HEK293 (cell line): ENCODE measurements around the gene ZNF367.

Experiments used
- ATF2 ChIP-seq: fragments of 450-650 bp; formaldehyde crosslinking; IDR thresholded peaks from 2 replicates; pipeline ENCODE4 v1.5.1; 2016; ENCODE audit warnings: missing biosample characterization, missing genetic modification characterization, low read depth
- BCL6B ChIP-seq: fragments of 450-650 bp; formaldehyde crosslinking; IDR thresholded peaks from 2 replicates; pipeline ENCODE4 v1.5.1; 2017; ENCODE audit warnings: missing biosample characterization, missing genetic modification characterization
- KLF1 ChIP-seq: fragments of 450-650 bp; formaldehyde crosslinking; IDR thresholded peaks from 2 replicates; pipeline ENCODE4 v1.5.1; 2016; ENCODE audit warnings: missing biosample characterization, missing genetic modification characterization
- OSR2 ChIP-seq: fragments of 450-650 bp; formaldehyde crosslinking; IDR thresholded peaks from 2 replicates; pipeline ENCODE4 v1.5.1; 2016; ENCODE audit warnings: missing biosample characterization, missing genetic modification characterization
- PRDM2 ChIP-seq: fragments of 450-650 bp; formaldehyde crosslinking; IDR thresholded peaks from 2 replicates; pipeline ENCODE4 v1.5.1; 2016; ENCODE audit warnings: missing biosample characterization, missing genetic modification characterization, borderline replicate concordance
- PRDM4 ChIP-seq: fragments of 450-650 bp; formaldehyde crosslinking; IDR thresholded peaks from 2 replicates; pipeline ENCODE4 v1.5.1; 2017; ENCODE audit warnings: missing biosample characterization, missing genetic modification characterization
- SCRT2 ChIP-seq: fragments of 450-650 bp; formaldehyde crosslinking; IDR thresholded peaks from 2 replicates; pipeline ENCODE4 v1.5.1; 2016; ENCODE audit warnings: missing biosample characterization, missing genetic modification characterization
- ZBTB11 ChIP-seq: fragments of 450-650 bp; formaldehyde crosslinking; conservative IDR thresholded peaks from 2 replicates; pipeline ENCODE4 v1.5.1; 2016; ENCODE audit warnings: low read depth, missing biosample characterization, missing genetic modification characterization
- ZBTB6 ChIP-seq: fragments of 450-650 bp; formaldehyde crosslinking; IDR thresholded peaks from 2 replicates; pipeline ENCODE4 v1.5.1; 2017; ENCODE audit warnings: missing biosample characterization, missing genetic modification characterization
- ZFP41 ChIP-seq: fragments of 450-650 bp; formaldehyde crosslinking; IDR thresholded peaks from 2 replicates; pipeline ENCODE4 v1.5.1; 2016; ENCODE audit warnings: missing biosample characterization, missing genetic modification characterization, borderline replicate concordance
- ZNF140 ChIP-seq: fragments of 450-650 bp; formaldehyde crosslinking; IDR thresholded peaks from 2 replicates; pipeline ENCODE4 v1.5.1; 2016; ENCODE audit warnings: missing biosample characterization, missing genetic modification characterization
- ZNF169 ChIP-seq: fragments of 450-650 bp; formaldehyde crosslinking; IDR thresholded peaks from 2 replicates; pipeline ENCODE4 v1.5.1; 2016; ENCODE audit warnings: missing biosample characterization, missing genetic modification characterization
- ZNF174 ChIP-seq: fragments of 450-650 bp; formaldehyde crosslinking; IDR thresholded peaks from 2 replicates; pipeline ENCODE4 v1.5.0; 2017; ENCODE audit warnings: missing biosample characterization, mild to moderate bottlenecking, missing genetic modification characterization
- ZNF2 ChIP-seq: fragments of 450-650 bp; formaldehyde crosslinking; IDR thresholded peaks from 2 replicates; pipeline ENCODE4 v1.5.1; 2016; ENCODE audit warnings: missing biosample characterization, missing genetic modification characterization
- ZNF311 ChIP-seq: fragments of 450-650 bp; formaldehyde crosslinking; IDR thresholded peaks from 2 replicates; pipeline ENCODE4 v1.5.1; 2017; ENCODE audit warnings: missing biosample characterization, missing genetic modification characterization, borderline replicate concordance
- ZNF391 ChIP-seq: fragments of 450-650 bp; formaldehyde crosslinking; IDR thresholded peaks from 2 replicates; pipeline ENCODE4 v1.5.1; 2016; ENCODE audit warnings: low read depth, missing biosample characterization, missing genetic modification characterization, borderline replicate concordance
- ZNF624 ChIP-seq: fragments of 450-650 bp; formaldehyde crosslinking; IDR thresholded peaks from 2 replicates; pipeline ENCODE4 v1.5.1; 2017; ENCODE audit warnings: missing biosample characterization, missing genetic modification characterization
- ZNF658 ChIP-seq: fragments of 450-650 bp; formaldehyde crosslinking; IDR thresholded peaks from 2 replicates; pipeline ENCODE4; 2016; ENCODE audit warnings: missing biosample characterization, missing genetic modification characterization
- ZNF747 ChIP-seq: fragments of 450-650 bp; formaldehyde crosslinking; IDR thresholded peaks from 2 replicates; pipeline ENCODE4 v1.5.1; 2016; ENCODE audit warnings: missing biosample characterization, missing genetic modification characterization
- ZNF76 ChIP-seq: fragments of 450-650 bp; formaldehyde crosslinking; IDR thresholded peaks from 2 replicates; pipeline ENCODE4; 2016; ENCODE audit warnings: low read depth, missing biosample characterization, missing genetic modification characterization, borderline replicate concordance
- ZNF777 ChIP-seq: fragments of 450-650 bp; formaldehyde crosslinking; IDR thresholded peaks from 2 replicates; pipeline ENCODE4 v1.5.1; 2017; ENCODE audit warnings: missing biosample characterization, missing genetic modification characterization, borderline replicate concordance
- ZNF791 ChIP-seq: fragments of 450-650 bp; formaldehyde crosslinking; IDR thresholded peaks from 2 replicates; pipeline ENCODE4 v1.5.1; 2016; ENCODE audit warnings: missing biosample characterization, missing genetic modification characterization

Gene ZNF367

GRCh38 chr9:96418920-96419690 is 935 bp upstream of the ZNF367 start (continued):
- TF ChIP-seq ZBTB11 (tag by site-specific recombination) (0 out of 2 replicates have a peak, but pooled peaks have one; percentile 9), OSR2 (tag by site-specific recombination) (no peak), ZNF658 (tag by site-specific recombination) (no peak), ZNF2 (tag by site-specific recombination) (0 out of 2 replicates have a peak, but pooled peaks have one; percentile 31), PRDM4 (tag by site-specific recombination) (no peak), ZNF169 (tag by site-specific recombination) (no peak), BCL6B (tag by site-specific recombination) (no peak), ZNF747 (tag by site-specific recombination) (no peak), SCRT2 (tag by site-specific recombination) (peak; percentile 48), ZNF624 (tag by site-specific recombination) (no peak), KLF1 (tag by site-specific recombination) (no peak), ZNF311 (tag by site-specific recombination) (no peak), ZFP41 (no peak), PRDM2 (tag by site-specific recombination) (no peak), ZNF140 (tag by site-specific recombination) (no peak), ZBTB6 (tag by site-specific recombination) (no peak), ZNF791 (tag by site-specific recombination) (no peak), ZNF777 (tag by site-specific recombination) (no peak), ZNF174 (tag by site-specific recombination) (no peak), ZNF391 (tag by site-specific recombination) (no peak), ZNF76 (tag by site-specific recombination) (peak; percentile 55; the same call in 1 of the 2 replicates), ATF2 (tag by site-specific recombination) (no peak)
